Bronchial epithelial cell (primary cell): Measurements from ENCODE around the gene LMAN1L. TPM values are rescaled to one million over a fixed set of nuclear protein-coding genes. Genes with fewer than 3 reads are reported as not detected.

Source experiments
- DNase-seq: peaks from one replicate; pipeline ENCODE4 v3.0.0-alpha.2; 2010; ENCODE audit warnings: low read depth
- FAIRE-seq: peaks from 2 replicates; lab custom pipeline; 2011; peaks lifted over from hg19 to GRCh38; lab: Jason Lieb, UNC
- H3K27me3 ChIP-seq: 2 replicates; pipeline ENCODE4 v1.5.1; 2011; ENCODE audit warnings: low read length; ENCODE audit not compliant: control insufficient read depth, insufficient read depth
- H3K36me3 ChIP-seq: 2 replicates; pipeline ENCODE4 v1.5.1; 2011; ENCODE audit warnings: low read length; ENCODE audit not compliant: control insufficient read depth, insufficient read depth
- H3K4me3 ChIP-seq: 2 replicates; pipeline ENCODE4 v1.5.1; 2011; ENCODE audit warnings: mild to moderate bottlenecking, low read depth, low read length, control low read depth
- total RNA-seq: library from RNA; depleted of rRNA; stranded (reverse); fragments of >200 nt; gene quantifications from 2 replicates; pipeline ENCODE4 v1.2.1, GENCODE V29; 2014
- TF ChIP-seq, protein P1 (sequence below): IDR thresholded peaks from 2 replicates; pipeline ENCODE4 v1.5.1; 2011; ENCODE audit warnings: mild to moderate bottlenecking, moderate library complexity, low read length, control low read depth, inconsistent platforms; ENCODE audit not compliant: insufficient read depth, severe bottlenecking

LMAN1L gene
- total RNA-seq, 1 donor from 2014 or later, result under 0.01 TPM

GRCh38 chr15:74781431-74782258 lies 31.0 kb upstream of the LMAN1L start, which contains the start of gene CSK:
CSK (plus strand) TSS chr15:74782080; CDS start chr15:74798298, 16,218 bp downstream.
- no peak for DNase-seq

GRCh38 chr15:74782259-74783071 lies 30.2 kb upstream of the LMAN1L start:
- DNase-seq (no peak), FAIRE-seq (no peak)
- no peaks in the 10 kb centered on the region for H3K27me3 ChIP-seq
- peaks cover 4% of the 10 kb centered on the region for H3K36me3 ChIP-seq
- H3K4me3 ChIP-seq, result peak overlapping the region; percentile 82
- TF ChIP-seq, protein P1, sequence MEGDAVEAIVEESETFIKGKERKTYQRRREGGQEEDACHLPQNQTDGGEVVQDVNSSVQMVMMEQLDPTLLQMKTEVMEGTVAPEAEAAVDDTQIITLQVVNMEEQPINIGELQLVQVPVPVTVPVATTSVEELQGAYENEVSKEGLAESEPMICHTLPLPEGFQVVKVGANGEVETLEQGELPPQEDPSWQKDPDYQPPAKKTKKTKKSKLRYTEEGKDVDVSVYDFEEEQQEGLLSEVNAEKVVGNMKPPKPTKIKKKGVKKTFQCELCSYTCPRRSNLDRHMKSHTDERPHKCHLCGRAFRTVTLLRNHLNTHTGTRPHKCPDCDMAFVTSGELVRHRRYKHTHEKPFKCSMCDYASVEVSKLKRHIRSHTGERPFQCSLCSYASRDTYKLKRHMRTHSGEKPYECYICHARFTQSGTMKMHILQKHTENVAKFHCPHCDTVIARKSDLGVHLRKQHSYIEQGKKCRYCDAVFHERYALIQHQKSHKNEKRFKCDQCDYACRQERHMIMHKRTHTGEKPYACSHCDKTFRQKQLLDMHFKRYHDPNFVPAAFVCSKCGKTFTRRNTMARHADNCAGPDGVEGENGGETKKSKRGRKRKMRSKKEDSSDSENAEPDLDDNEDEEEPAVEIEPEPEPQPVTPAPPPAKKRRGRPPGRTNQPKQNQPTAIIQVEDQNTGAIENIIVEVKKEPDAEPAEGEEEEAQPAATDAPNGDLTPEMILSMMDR, result no peak

More at GRCh38 chr15:74781431-74782258, 31.0 kb upstream of the LMAN1L start, which contains the start of gene CSK:
- no peak for FAIRE-seq
- TF ChIP-seq, protein P1, result peak; percentile 64
- Histone ChIP-seq H3K27me3 (no peaks in the 10 kb centered on the region), H3K4me3 (peak within 1 kb of the TSS; percentile 82), H3K36me3 (peaks cover 4% of the 10 kb centered on the region)

GRCh38 chr15:74783072-74783807 lies 29.4 kb upstream of the LMAN1L start:
- DNase-seq (no peak), FAIRE-seq (no peak)
- Histone ChIP-seq H3K36me3 (peaks cover 4% of the 10 kb centered on the region), H3K27me3 (no peaks in the 10 kb centered on the region), H3K4me3 (peak overlapping the region; percentile 82)
- TF ChIP-seq, protein P1, result no peak

GRCh38 chr15:74783808-74784175 lies 28.8 kb upstream of the LMAN1L start:
- Histone ChIP-seq H3K27me3 (no peaks in the 10 kb centered on the region), H3K36me3 (peaks cover 4% of the 10 kb centered on the region), H3K4me3 (peak overlapping the region; percentile 82)
- DNase-seq (no peak), FAIRE-seq (no peak)
- TF ChIP-seq, protein P1, result no peak

DNA sequence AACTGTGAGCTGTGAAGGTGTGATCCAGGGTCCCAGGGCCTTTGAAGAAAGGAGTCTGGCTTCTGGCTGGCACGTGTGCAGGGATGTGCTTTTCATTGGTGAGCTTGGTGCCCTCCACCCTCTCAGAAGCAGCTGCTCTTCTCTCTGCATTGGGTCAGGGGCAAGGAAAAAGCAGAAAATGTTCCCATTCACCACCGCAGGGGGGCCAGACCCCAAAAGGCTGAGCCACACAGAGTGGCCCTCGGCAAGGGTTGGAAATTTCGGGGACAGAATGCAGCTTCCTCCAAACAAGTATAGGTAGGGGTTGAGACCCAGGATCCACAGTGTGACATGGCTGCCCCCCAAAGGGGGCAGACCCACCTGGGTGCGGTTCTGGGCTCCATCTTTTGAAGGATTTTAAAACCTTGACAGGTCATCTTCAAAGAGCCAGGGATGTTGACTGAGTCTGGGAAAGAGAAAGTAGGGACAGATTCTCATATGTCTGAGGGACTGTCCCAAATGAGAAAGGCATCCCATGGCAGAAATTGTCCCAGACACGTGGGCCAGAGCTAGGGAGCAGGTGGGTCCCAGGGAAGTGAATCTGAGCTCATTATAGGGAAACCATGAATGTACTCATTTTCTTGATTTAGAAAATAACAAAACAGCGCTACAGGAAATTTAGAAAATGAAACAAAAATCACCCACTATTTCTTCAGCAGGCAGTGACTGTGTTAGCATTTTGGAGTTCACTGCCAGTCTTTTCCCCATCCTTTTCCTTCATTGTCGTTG lies 28.0 kb upstream of the LMAN1L start:
- H3K4me3 ChIP-seq, result no peak overlapping the region
- H3K27me3 ChIP-seq, result no peaks in the 10 kb centered on the region
- TF ChIP-seq, protein P1, result no peak
- no peak for FAIRE-seq
- DNase-seq, result no peak
- peaks cover 4% of the 10 kb centered on the region for H3K36me3 ChIP-seq
